ENCODE results near the gene REELD1. TPM values are rescaled to one million over a fixed set of nuclear protein-coding genes. Genes with fewer than 3 reads are reported as not detected.

The REELD1 gene
- total RNA-seq, 1 donor from 2014 or later, result 0.29 TPM

DNA sequence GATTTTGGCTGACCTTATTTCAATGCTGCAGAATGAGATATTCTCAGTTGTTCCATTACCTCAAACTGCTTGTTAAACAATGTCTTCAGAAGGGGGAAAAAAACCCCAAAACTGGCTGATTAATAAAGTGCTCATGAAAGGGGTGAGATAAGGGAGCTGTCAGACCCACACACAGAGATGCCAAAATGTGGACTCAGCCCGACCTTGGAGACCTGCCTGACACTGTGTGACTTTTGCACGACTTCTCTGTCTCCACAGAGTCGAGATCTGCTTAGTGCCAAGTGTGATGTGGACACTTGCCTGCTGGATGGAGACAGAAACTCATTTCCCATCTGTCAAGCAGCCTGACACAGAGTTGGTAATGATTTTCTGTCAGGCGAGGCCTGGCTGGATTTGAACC lies 31.5 kb downstream of the REELD1 start:
- no peak for DNase-seq
- TF ChIP-seq, protein P1, sequence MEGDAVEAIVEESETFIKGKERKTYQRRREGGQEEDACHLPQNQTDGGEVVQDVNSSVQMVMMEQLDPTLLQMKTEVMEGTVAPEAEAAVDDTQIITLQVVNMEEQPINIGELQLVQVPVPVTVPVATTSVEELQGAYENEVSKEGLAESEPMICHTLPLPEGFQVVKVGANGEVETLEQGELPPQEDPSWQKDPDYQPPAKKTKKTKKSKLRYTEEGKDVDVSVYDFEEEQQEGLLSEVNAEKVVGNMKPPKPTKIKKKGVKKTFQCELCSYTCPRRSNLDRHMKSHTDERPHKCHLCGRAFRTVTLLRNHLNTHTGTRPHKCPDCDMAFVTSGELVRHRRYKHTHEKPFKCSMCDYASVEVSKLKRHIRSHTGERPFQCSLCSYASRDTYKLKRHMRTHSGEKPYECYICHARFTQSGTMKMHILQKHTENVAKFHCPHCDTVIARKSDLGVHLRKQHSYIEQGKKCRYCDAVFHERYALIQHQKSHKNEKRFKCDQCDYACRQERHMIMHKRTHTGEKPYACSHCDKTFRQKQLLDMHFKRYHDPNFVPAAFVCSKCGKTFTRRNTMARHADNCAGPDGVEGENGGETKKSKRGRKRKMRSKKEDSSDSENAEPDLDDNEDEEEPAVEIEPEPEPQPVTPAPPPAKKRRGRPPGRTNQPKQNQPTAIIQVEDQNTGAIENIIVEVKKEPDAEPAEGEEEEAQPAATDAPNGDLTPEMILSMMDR (IDR thresholded peaks at IDR 0.05), result no peak
- intact Hi-C loops (cut with DNase I), result no loop called here
- ATAC-seq, result peak; percentile 8
- Histone ChIP-seq H3K9me3 (no peaks in the 10 kb centered on the region), H3K27ac (no peak overlapping the region), H3K36me3 (no peaks in the 10 kb centered on the region), H3K4me1 (peaks cover 28% of the 10 kb centered on the region), H3K4me3 (no peak overlapping the region), H3K27me3 (no peaks in the 10 kb centered on the region)

DNA sequence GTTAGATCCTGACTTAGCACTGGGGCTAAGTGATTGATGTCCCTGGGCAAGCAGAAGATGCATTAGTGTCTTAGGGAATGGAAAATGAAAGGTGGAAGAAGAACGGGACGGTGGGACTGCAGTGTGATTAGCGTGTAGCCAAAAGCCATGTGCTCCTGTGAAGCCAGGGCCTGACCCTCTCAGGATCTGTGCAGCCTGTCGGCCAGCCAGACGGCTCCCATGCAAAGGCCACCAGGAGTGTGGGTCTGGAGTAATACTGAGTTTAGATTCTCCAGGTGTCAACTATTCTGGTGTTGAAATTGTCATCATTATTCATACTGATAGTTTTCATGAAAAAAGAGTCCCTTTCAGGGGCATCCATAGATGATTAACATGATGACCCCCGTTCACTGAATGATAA lies 32.0 kb downstream of the REELD1 start:
- Histone ChIP-seq H3K9me3 (no peaks in the 10 kb centered on the region), H3K4me1 (peaks cover 24% of the 10 kb centered on the region), H3K27ac (no peak overlapping the region), H3K4me3 (no peak overlapping the region), H3K36me3 (no peaks in the 10 kb centered on the region), H3K27me3 (no peaks in the 10 kb centered on the region)
- TF ChIP-seq, protein P1 (IDR thresholded peaks at IDR 0.05), result no peak
- ATAC-seq (no peak), DNase-seq (no peak)
- intact Hi-C loops (cut with DNase I), result no loop called here

DNA sequence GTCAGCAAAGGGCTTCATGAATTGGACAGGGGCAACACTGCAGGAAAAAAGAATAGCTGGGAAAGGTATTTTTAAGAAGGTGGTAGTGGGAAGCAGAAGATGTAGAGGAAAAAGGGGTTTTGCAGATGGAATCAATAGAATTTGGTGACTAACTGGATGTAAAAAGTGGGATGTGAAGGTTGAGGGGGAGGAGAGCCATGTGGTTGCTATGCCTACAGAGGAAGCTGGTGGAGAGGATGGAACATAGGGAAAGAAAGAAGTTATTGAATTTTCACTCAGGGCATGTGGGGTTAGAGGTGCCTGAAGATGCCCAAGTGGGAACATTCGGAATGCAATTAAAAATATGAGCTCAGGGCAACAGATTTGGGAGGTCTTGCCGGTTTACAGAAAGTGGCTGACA lies 33.0 kb downstream of the REELD1 start:
- intact Hi-C loops (cut with DNase I), result no loop called here
- H3K9me3 ChIP-seq, result no peaks in the 10 kb centered on the region
- H3K4me3 ChIP-seq, result no peak overlapping the region

DNA sequence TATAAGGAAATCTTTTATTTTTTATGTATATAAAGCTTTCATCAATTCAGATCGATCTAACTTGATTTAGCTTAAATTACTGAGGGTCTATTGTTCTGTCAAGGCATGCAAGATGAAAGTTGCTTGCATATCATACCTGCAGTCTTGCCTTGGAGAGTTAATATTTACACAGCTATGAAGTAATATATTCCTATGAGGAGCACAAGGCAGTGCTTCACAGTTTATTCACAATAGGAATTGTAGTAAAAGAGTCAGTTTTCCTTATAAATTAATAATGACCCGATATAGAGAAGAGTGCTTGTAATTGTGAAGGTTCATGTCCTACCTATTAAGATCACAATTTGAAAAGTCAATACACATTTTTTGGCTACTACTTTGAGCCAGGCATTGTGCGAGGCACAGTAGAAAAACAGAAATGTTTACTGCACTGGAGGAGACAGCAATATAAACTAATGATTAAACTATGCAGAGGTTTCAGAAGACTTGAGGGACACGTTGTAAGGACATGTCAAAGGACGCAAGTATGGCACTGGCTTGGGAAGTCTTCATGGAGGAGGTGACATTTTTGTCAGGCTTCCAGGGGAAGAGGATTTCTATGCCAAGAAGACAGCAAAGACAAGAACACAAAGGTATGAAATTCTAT lies 38.8 kb downstream of the REELD1 start:
- intact Hi-C loops (cut with DNase I), result no loop called here
- Histone ChIP-seq H3K27ac (no peak overlapping the region), H3K4me1 (no peaks in the 10 kb centered on the region), H3K36me3 (peaks cover 3% of the 10 kb centered on the region), H3K9me3 (no peaks in the 10 kb centered on the region), H3K4me3 (no peak overlapping the region), H3K27me3 (no peaks in the 10 kb centered on the region)
- TF ChIP-seq, protein P1 (IDR thresholded peaks at IDR 0.05), result no peak
- DNase-seq, result no peak
- no peak for ATAC-seq

More for the DNA sequence above, 33.0 kb downstream of the REELD1 start:
- DNase-seq (no peak), ATAC-seq (no peak)
- no peaks in the 10 kb centered on the region for H3K27me3 ChIP-seq
- no peaks in the 10 kb centered on the region for H3K36me3 ChIP-seq
- no peak overlapping the region for H3K27ac ChIP-seq
- TF ChIP-seq, protein P1 (IDR thresholded peaks at IDR 0.05), result no peak
- H3K4me1 ChIP-seq, result peaks cover 16% of the 10 kb centered on the region

DNA sequence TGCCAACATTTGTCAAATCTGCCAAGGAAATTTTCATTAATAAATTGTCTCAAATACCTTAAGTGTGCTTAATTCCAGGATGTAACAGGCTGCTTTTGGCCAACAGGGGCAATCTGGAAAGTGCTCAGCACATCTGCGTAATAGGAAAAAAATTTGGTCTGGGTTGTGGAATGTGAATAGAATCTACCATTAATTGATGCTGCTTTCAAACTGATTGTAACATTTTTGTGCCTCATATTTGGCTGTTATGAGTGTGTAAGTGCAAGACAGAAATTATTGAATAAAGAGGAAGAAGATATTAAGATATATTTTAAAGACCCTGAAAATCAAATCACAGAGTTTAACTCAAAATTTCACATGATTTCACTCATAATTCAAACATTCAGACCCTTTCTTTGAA lies 41.1 kb downstream of the REELD1 start:
- H3K27ac ChIP-seq, result no peak overlapping the region
- intact Hi-C loops (cut with DNase I), result no loop called here
- peaks cover 8% of the 10 kb centered on the region for H3K36me3 ChIP-seq
- no peak for ATAC-seq
- no peak for DNase-seq
- no peaks in the 10 kb centered on the region for H3K4me1 ChIP-seq
- H3K9me3 ChIP-seq, result no peaks in the 10 kb centered on the region
- TF ChIP-seq, protein P1 (IDR thresholded peaks at IDR 0.05), result no peak
- no peaks in the 10 kb centered on the region for H3K27me3 ChIP-seq
- H3K4me3 ChIP-seq, result no peak overlapping the region

DNA sequence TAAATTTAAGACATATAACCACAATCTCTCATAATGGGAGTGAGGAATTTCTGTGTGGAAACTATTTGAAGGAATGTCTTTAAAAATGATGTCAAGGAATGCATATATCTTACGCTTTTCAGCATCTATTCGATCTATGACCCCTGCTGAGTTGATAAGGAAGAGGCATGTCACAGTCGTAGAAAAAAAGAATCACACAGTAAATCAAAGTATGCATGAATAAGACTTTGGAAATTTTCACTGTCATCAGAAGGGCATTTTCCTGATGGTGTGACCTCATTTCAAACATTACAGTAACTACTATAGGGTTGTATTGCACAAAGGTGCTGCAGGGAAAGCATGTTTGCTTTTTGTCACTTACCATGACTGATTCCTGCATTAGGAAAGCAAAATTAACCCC lies 41.5 kb downstream of the REELD1 start:
- Histone ChIP-seq H3K27ac (no peak overlapping the region), H3K9me3 (no peaks in the 10 kb centered on the region), H3K36me3 (peaks cover 8% of the 10 kb centered on the region), H3K27me3 (no peaks in the 10 kb centered on the region), H3K4me3 (no peak overlapping the region), H3K4me1 (no peaks in the 10 kb centered on the region)
- intact Hi-C loops (cut with DNase I), result no loop called here
- DNase-seq (no peak), ATAC-seq (no peak)
- TF ChIP-seq, protein P1 (IDR thresholded peaks at IDR 0.05), result no peak
